ENCODE measurements around the gene PLCB2.

PLCB2 gene

GRCh38 chr15:40353697-40354096, 46.0 kb upstream of the PLCB2 start:
- no peak overlapping the region for H3K4me2 ChIP-seq (ENCODE audit: low read length)
- no peaks in the 10 kb centered on the region for H3K36me3 ChIP-seq (ENCODE audit: control insufficient read depth, insufficient read depth, low read length)
- no peak overlapping the region for H3K4me3 ChIP-seq (ENCODE audit: low read depth, low read length)
- peak overlapping the region; percentile 34 for H2AFZ ChIP-seq
- peaks cover 10% of the 10 kb centered on the region for H3K4me1 ChIP-seq
- no peaks in the 10 kb centered on the region for H3K79me2 ChIP-seq
- TF ChIP-seq CTCF (IDR thresholded peaks at IDR 0.05): no peak
- H3K9me3 ChIP-seq (ENCODE audit: control insufficient read depth, low read length): no peaks in the 10 kb centered on the region
- H3K27me3 ChIP-seq (ENCODE audit: control insufficient read depth, insufficient read depth, low read length): no peaks in the 10 kb centered on the region
- H3K27ac ChIP-seq: peak overlapping the region; percentile 22
- H3K9ac ChIP-seq: no peak overlapping the region

GRCh38 chr15:40352281-40352901, 44.7 kb upstream of the PLCB2 start:
- Histone ChIP-seq H3K79me2 (no peaks in the 10 kb centered on the region), H3K27me3 (ENCODE audit: control insufficient read depth, insufficient read depth, low read length) (no peaks in the 10 kb centered on the region), H2AFZ (no peak overlapping the region), H3K4me2 (ENCODE audit: low read length) (no peak overlapping the region), H3K4me1 (peaks cover 9% of the 10 kb centered on the region), H3K9ac (no peak overlapping the region), H3K9me3 (ENCODE audit: control insufficient read depth, low read length) (no peaks in the 10 kb centered on the region), H3K27ac (no peak overlapping the region), H3K4me3 (ENCODE audit: low read depth, low read length) (no peak overlapping the region), H3K36me3 (ENCODE audit: control insufficient read depth, insufficient read depth, low read length) (no peaks in the 10 kb centered on the region)
- TF ChIP-seq CTCF (IDR thresholded peaks at IDR 0.05): no peak

- Histone ChIP-seq H2AFZ (no peak overlapping the region), H3K36me3 (ENCODE audit: control insufficient read depth, insufficient read depth, low read length) (no peaks in the 10 kb centered on the region), H3K9ac (no peak overlapping the region), H3K4me2 (ENCODE audit: low read length) (no peak overlapping the region), H3K4me3 (ENCODE audit: low read depth, low read length) (no peak overlapping the region), H3K4me1 (peaks cover 4% of the 10 kb centered on the region), H3K9me3 (ENCODE audit: control insufficient read depth, low read length) (no peaks in the 10 kb centered on the region), H3K79me2 (no peaks in the 10 kb centered on the region), H3K27me3 (ENCODE audit: control insufficient read depth, insufficient read depth, low read length) (no peaks in the 10 kb centered on the region), H3K27ac (no peak overlapping the region)
- TF ChIP-seq CTCF (IDR thresholded peaks at IDR 0.05): no peak
These were observed 41.4 kb upstream of the PLCB2 start for GRCh38 chr15:40349163-40349562.

- H3K9ac ChIP-seq: no peak overlapping the region
- H3K4me2 ChIP-seq (ENCODE audit: low read length): no peak overlapping the region
- H3K36me3 ChIP-seq (ENCODE audit: control insufficient read depth, insufficient read depth, low read length): no peaks in the 10 kb centered on the region
- H3K4me3 ChIP-seq (ENCODE audit: low read depth, low read length): no peak overlapping the region
- no peaks in the 10 kb centered on the region for H3K4me1 ChIP-seq
- H3K27me3 ChIP-seq (ENCODE audit: control insufficient read depth, insufficient read depth, low read length): no peaks in the 10 kb centered on the region
- no peaks in the 10 kb centered on the region for H3K9me3 ChIP-seq (ENCODE audit: control insufficient read depth, low read length)
- no peaks in the 10 kb centered on the region for H3K79me2 ChIP-seq
- TF ChIP-seq CTCF (IDR thresholded peaks at IDR 0.05): no peak
- H3K27ac ChIP-seq: no peak overlapping the region
- H2AFZ ChIP-seq: no peak overlapping the region
These were observed 40.7 kb upstream of the PLCB2 start for GRCh38 chr15:40348474-40348870.

Measured in parathyroid adenoma (tissue), 2 donors.